ENCODE data around the gene CEMP1.

CEMP1 gene

GRCh38 chr16:2493605-2494004, 37.6 kb downstream of the CEMP1 start:
- TF ChIP-seq POLR2A (IDR thresholded peaks at IDR 0.05; ENCODE audit: low read length) (no peak), GATA1 (IDR thresholded peaks at IDR 0.05; ENCODE audit: low read depth, low read length) (no peak)
- DNase-seq: no peak

- no peak for DNase-seq
- no peak for TF ChIP-seq POLR2A (IDR thresholded peaks at IDR 0.05; ENCODE audit: low read length)
- no peak for TF ChIP-seq GATA1 (IDR thresholded peaks at IDR 0.05; ENCODE audit: low read depth, low read length)
Measured at GRCh38 chr16:2492292-2492691, 38.9 kb downstream of the CEMP1 start.

- no peak for TF ChIP-seq GATA1 (IDR thresholded peaks at IDR 0.05; ENCODE audit: low read depth, low read length)
- TF ChIP-seq POLR2A (IDR thresholded peaks at IDR 0.05; ENCODE audit: low read length): no peak
- DNase-seq: no peak
Measured at GRCh38 chr16:2490190-2491105, 40.8 kb downstream of the CEMP1 start.

GRCh38 chr16:2489581-2489980, 41.6 kb downstream of the CEMP1 start:
- DNase-seq: no peak
- TF ChIP-seq POLR2A (IDR thresholded peaks at IDR 0.05; ENCODE audit: low read length): no peak
- no peak for TF ChIP-seq GATA1 (IDR thresholded peaks at IDR 0.05; ENCODE audit: low read depth, low read length)

GRCh38 chr16:2487903-2488531, 43.2 kb downstream of the CEMP1 start:
- DNase-seq: no peak
- no peak for TF ChIP-seq GATA1 (IDR thresholded peaks at IDR 0.05; ENCODE audit: low read depth, low read length)
- no peak for TF ChIP-seq POLR2A (IDR thresholded peaks at IDR 0.05; ENCODE audit: low read length)

- TF ChIP-seq POLR2A (IDR thresholded peaks at IDR 0.05; ENCODE audit: low read length): no peak
- TF ChIP-seq GATA1 (IDR thresholded peaks at IDR 0.05; ENCODE audit: low read depth, low read length): no peak
- no peak for DNase-seq
Measured at GRCh38 chr16:2487517-2487842, 43.7 kb downstream of the CEMP1 start.

GRCh38 chr16:2486645-2487516, 44.3 kb downstream of the CEMP1 start:
- peak; percentile 79 to 83 for DNase-seq
- no peak for TF ChIP-seq GATA1 (IDR thresholded peaks at IDR 0.05; ENCODE audit: low read depth, low read length)
- no peak for TF ChIP-seq POLR2A (IDR thresholded peaks at IDR 0.05; ENCODE audit: low read length)

- DNase-seq: no peak
- TF ChIP-seq GATA1 (IDR thresholded peaks at IDR 0.05; ENCODE audit: low read depth, low read length) (no peak), POLR2A (IDR thresholded peaks at IDR 0.05; ENCODE audit: low read length) (no peak)
Measured at GRCh38 chr16:2485811-2486507, 45.2 kb downstream of the CEMP1 start.

GRCh38 chr16:2484898-2485508, 46.2 kb downstream of the CEMP1 start:
- no peak for DNase-seq
- TF ChIP-seq POLR2A (IDR thresholded peaks at IDR 0.05; ENCODE audit: low read length) (no peak), GATA1 (IDR thresholded peaks at IDR 0.05; ENCODE audit: low read depth, low read length) (no peak)

- TF ChIP-seq POLR2A (IDR thresholded peaks at IDR 0.05; ENCODE audit: low read length) (no peak), GATA1 (IDR thresholded peaks at IDR 0.05; ENCODE audit: low read depth, low read length) (no peak)
- DNase-seq: no peak
Measured at GRCh38 chr16:2483939-2484897, 47.0 kb downstream of the CEMP1 start.

- TF ChIP-seq POLR2A (IDR thresholded peaks at IDR 0.05; ENCODE audit: low read length) (no peak), GATA1 (IDR thresholded peaks at IDR 0.05; ENCODE audit: low read depth, low read length) (no peak)
- DNase-seq: no peak
Measured at GRCh38 chr16:2482708-2483534, 48.3 kb downstream of the CEMP1 start.
